HG03354 (cell line): Measurements from ENCODE around the gene ATAT1.

ENCODE experiments used
- ATAC-seq: cut with Tn5 transposase; IDR thresholded peaks from one replicate; pipeline ENCODE4 v1.9.1; 2021; ENCODE audit warnings: mild to moderate bottlenecking; ENCODE audit not compliant: unreplicated experiment, poor library complexity, severe bottlenecking

The ATAT1 gene

GRCh38 chr6:30682143-30683117, 55.8 kb downstream of the ATAT1 start:
- ATAC-seq, result peak; percentile 44

GRCh38 chr6:30683183-30683979, 56.7 kb downstream of the ATAT1 start:
- no peak for ATAC-seq

GRCh38 chr6:30683980-30684338, 57.3 kb downstream of the ATAT1 start:
- ATAC-seq, result no peak

GRCh38 chr6:30684386-30685156, 57.9 kb downstream of the ATAT1 start:
- no peak for ATAC-seq

GRCh38 chr6:30685157-30686008, 58.7 kb downstream of the ATAT1 start:
- ATAC-seq, result no peak

- ATAC-seq, result peak; percentile 17
These were observed 59.6 kb downstream of the ATAT1 start, which contains the start of gene PPP1R18 for GRCh38 chr6:30686009-30686907. Gene PPP1R18, minus strand, starts transcription at chr6:30686645. Its CDS starts 627 bp downstream, at chr6:30686018.

- ATAC-seq, result peak; percentile 51
These were observed 60.4 kb downstream of the ATAT1 start for GRCh38 chr6:30686908-30687658.

GRCh38 chr6:30687659-30688431, 61.2 kb downstream of the ATAT1 start:
- no peak for ATAC-seq

GRCh38 chr6:30688569-30688968, 61.9 kb downstream of the ATAT1 start:
- ATAC-seq, result no peak

GRCh38 chr6:30689022-30689865, 62.6 kb downstream of the ATAT1 start:
- ATAC-seq, result no peak

- no peak for ATAC-seq
These were observed 63.3 kb downstream of the ATAT1 start for GRCh38 chr6:30689985-30690384.

- ATAC-seq, result peak; percentile 24
These were observed 63.9 kb downstream of the ATAT1 start, which contains the start of gene NRM for GRCh38 chr6:30690403-30691207. Gene NRM, minus strand, starts transcription at chr6:30690984. Its CDS starts 10 bp downstream, at chr6:30690974.

- ATAC-seq, result no peak
These were observed 64.7 kb downstream of the ATAT1 start for GRCh38 chr6:30691208-30691847.
